NOMO-1 (cell line): ENCODE data around the gene CARNS1.
A peak's percentile ranks its signal among the peaks of the same experiment; 100 is the strongest.
"Not testable (repeated sequence)": the region's sequence is repeated elsewhere in the genome, so short reads cannot be mapped to it uniquely, and the experiment has no call there.

Experiments
- DNase-seq, 2 experiments: peaks; one replicate each; lab custom pipeline; 2025; ENCODE audit not compliant: unreplicated experiment in 2 of 2; lab: John Stamatoyannopoulos, UW

Gene CARNS1

GRCh38 chr11:67457453-67457852, 42.0 kb downstream of the CARNS1 start:
- no peak for DNase-seq

- no peak for DNase-seq
These were observed 42.8 kb downstream of the CARNS1 start for GRCh38 chr11:67458266-67458665.

- DNase-seq: no peak
These were observed 47.7 kb downstream of the CARNS1 start for GRCh38 chr11:67463186-67463585.

GRCh38 chr11:67463680-67464410, 48.4 kb downstream of the CARNS1 start:
- DNase-seq: peak; percentile 78 to 92

GRCh38 chr11:67464411-67465188, 49.1 kb downstream of the CARNS1 start:
- DNase-seq: peak; percentile 92 to 93

- DNase-seq: no peak
These were observed 49.7 kb downstream of the CARNS1 start for GRCh38 chr11:67465189-67465510.

- not testable (repeated sequence) for DNase-seq
These were observed 50.1 kb downstream of the CARNS1 start for GRCh38 chr11:67465530-67465929.

GRCh38 chr11:67466367-67466766, 50.9 kb downstream of the CARNS1 start:
- DNase-seq: no peak

- no peak for DNase-seq
These were observed 51.7 kb downstream of the CARNS1 start for GRCh38 chr11:67466962-67467771.

- DNase-seq: no peak
These were observed 52.6 kb downstream of the CARNS1 start for GRCh38 chr11:67468056-67468455.

GRCh38 chr11:67468456-67468758, 52.9 kb downstream of the CARNS1 start:
- no peak for DNase-seq

GRCh38 chr11:67468759-67469507, 53.5 kb downstream of the CARNS1 start, which contains the start of gene TMEM134:
Gene TMEM134, minus strand, starts transcription at chr11:67469251. Its CDS starts 59 bp downstream, at chr11:67469192.
- DNase-seq: peak; percentile 85 to 91

- DNase-seq: no peak
These were observed 54.0 kb downstream of the CARNS1 start for GRCh38 chr11:67469508-67469811.

GRCh38 chr11:67470337-67471002, 55.0 kb downstream of the CARNS1 start:
- no peak for DNase-seq

- DNase-seq: no peak
These were observed 57.4 kb downstream of the CARNS1 start for GRCh38 chr11:67472882-67473281.
